ENCODE measurements around the gene PARK7. TPM values are rescaled to one million over a fixed set of nuclear protein-coding genes. Genes with fewer than 3 reads are reported as not detected.
A peak's percentile ranks its signal among the peaks of the same experiment; 100 is the strongest.

Gene PARK7
- polyA plus RNA-seq, 10 donors = 261 to 344 (median 315) TPM

DNA sequence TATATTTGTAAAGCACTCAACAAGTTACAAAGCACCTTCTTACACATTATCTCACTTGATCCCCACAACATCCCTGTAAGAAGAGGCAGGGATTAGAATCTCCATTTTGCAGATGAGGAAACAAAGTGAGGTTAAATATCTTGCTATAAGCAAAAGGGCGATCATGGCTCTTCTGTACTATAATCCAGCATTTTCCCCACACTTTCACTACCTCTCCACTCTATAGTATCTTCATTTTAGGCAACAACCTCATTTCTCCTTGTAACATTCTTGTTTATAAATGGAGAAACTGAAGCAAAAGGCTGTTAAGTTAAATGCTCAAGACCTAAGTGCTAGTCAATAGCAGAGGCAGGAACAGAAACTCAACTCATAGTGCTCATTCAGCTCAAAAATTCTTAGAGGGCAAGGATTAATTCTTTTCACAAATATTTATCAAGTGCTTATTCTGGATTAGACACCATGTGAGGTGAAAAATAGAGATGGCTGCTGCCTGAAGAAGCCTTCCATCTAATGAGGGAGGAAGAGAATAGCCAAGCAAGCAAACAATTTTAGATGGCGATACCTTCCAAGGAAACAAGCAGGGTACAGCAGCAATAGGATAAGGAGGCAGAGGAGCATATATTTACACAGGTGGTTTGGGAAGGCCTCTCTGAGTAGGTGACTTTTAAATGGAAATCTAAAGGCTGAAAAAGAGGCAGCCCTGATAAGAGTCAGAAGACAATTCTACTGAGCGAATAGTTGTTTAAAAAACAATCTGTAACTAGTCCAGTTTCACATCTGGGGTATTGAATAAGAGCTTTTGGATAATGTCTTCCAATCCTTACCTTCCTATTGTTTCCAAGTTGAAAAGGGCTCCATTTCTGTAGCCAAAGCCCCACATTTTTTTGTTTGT, 61.1 kb downstream of the PARK7 start:
- no peak for DNase-seq

- DNase-seq = no peak
Measured at GRCh38 chr1:8023287-8023994, 61.9 kb downstream of the PARK7 start.

DNA sequence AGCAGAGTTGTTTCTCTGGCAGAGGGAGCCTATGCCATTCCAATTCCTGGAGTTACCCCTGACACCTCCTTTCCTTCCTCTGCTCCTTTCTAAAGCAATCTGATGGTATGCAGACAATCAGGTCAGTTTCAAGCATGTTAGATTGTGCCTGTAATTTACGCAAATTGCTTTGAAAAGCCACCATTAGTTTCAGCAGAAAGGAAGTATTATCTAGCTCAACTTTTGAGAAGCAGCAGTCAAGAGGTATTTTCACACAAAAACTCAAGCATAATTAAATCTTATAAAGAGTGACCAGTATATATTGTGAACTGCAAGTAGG, 62.4 kb downstream of the PARK7 start:
- DNase-seq = no peak

DNA sequence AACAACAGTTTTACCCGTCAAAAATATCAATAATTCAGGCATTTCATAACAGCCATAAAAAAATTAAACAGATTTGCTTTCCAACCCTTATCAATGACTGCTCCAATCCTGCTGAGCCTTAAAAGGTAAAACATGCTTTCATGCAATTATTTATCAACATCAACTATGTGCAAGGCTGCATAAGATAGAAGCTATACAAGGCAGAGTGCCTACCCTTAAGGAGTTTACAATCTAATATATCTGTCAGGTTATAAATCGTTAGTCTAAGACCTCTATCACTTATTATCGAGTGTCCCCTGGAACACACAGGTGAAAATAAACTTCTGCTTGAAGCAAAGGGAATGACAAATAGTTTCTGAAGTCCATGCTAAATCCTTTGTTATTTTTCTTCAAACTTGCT, 62.8 kb downstream of the PARK7 start:
- DNase-seq = no peak

DNA sequence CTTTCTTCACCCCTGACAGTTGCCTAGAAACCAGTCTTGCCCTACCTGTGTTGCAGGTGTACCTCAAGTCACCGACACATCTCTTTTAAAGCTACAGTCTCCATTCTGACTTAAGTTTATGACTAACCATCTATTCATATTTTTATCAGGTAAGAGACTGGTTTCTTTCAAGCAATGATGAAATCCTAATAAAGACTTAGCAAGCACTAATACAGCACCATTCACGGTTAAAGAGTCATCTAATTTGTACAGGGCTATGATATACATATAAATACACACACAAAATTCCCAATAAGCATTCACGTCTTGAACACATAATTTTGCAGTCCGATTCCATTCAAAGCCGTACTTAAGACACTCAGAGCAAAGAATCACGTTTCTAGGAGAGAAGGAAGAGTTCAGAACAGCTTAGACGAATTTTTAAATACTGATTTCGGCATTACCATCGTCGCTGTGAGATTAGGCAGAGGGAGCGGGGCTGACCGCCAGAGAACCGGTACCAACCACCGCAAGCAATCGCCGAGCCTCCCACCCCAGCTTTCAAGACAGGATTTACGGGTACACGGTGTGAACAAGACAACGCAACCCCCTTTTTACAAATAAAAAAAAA, 63.7 kb downstream of the PARK7 start:
- peak in 1 of 3 donors; percentile 58 for DNase-seq

DNA sequence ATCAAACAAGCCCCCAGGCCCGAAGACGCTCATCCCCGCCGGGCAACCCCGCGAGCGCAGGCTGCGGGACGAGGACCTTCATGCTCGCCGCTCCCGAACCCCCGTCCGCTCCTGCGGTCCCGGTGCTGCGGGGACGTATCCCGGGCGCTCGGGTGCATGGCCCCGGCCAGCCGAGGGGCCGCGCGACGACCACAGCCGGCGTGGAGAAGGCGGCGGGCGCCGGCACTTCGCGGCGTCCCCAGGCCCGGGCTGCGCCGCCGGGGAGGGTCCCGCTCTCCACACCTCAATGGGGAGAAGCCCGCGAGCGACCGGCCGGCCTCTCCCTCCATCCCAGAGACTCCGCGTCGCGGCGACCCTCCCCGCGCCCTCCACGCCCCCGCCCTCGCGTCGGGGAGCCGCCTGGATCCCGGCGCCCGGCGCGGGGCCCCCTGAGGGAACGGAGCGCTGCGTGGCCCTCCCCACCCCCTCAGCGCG, 64.2 kb downstream of the PARK7 start:
- no peak for DNase-seq

- DNase-seq = peak; percentile 95 to 98 (median 95)
Measured at GRCh38 chr1:8026153-8026975, 64.9 kb downstream of the PARK7 start, which contains the start of gene ERRFI1. ERRFI1 (minus strand) TSS chr1:8026309; CDS start chr1:8015619, 10,690 bp downstream.

GRCh38 chr1:8026976-8027747, 65.7 kb downstream of the PARK7 start:
- no peak for DNase-seq

DNA sequence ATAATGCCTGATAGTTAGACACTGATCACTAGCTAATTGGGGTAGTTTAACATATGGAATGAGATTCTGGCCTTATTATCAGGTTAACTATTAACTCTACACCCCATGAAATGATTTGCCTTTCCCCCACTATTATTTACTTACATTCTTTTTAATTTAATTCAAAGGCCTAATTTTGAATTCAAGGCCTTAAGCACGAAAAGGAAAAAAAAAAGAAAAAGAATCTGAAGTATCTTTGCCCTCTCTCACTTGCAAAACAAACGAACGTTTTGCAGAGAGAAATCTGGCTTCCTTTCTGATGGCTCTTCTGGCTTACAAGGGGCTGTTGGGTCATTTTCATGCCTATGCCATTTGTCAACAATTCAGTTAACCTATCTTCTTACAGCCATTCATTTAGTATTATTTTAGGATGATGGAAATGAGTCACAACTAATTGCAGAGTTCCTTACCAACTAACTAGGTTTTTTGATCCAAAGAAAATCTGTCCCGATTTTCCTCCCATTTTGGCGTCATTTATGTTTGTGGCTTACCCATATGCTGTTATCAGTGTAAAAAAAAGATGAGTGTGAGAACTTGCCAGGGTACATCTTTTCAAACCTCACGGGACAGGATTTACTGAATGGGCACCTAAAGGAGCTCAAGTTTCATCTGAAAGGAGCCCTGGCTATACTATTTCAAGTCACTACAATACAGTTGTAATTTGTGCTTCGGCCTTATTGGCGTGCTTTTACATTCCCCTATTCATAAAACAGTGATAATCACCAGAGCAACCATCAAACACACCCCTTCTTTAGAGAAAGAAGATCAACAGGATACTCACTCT, 66.4 kb downstream of the PARK7 start:
- peak in 2 of 3 donors; percentile 54 to 78 for DNase-seq

DNA sequence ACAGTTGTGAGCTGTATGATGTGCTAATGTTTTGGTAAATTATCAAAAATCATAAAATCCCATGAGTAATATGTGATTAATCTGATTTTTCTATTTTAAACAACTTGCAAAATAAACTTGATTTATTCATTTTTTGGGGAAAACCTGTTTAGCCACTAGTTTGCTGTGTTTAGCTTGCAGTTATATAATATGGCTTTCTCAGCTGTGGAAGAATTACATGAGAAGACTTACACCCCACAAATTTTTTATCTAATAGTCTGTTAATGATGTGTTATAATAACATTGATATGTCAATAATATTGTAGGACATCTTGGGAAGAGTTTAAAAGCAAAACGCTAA, 67.0 kb downstream of the PARK7 start:
- DNase-seq = no peak

DNA sequence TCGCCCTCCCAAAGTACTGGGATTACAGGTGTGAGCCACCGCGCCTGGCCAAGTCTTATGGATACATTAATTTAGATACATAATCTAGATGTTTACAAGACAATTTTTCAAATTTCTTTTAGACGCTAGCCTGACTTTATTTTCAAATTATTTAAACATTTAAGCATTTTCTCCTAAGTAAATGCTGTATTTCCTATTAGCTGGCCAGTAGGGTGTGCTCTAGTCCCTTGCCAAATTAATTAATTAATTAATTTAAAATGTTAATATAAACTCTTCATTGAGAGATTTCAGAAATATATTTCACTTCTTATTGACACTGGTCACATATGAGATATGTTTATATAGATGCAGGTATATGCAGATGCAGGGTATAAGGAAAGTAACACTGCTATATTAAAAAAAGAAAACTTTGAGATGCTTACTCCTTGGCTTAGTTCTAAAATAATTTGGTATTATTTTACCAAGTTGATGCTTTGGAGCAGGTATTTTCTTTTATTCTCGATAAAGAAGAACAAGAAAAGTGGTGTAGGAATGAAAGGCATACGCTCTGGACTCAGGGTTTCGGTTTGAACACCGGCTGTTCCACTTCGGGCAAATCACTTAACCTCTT, 69.8 kb downstream of the PARK7 start:
- peak in 1 of 3 donors; percentile 35 for DNase-seq

- DNase-seq = no peak
Measured at GRCh38 chr1:8032366-8032910, 70.9 kb downstream of the PARK7 start.

DNA sequence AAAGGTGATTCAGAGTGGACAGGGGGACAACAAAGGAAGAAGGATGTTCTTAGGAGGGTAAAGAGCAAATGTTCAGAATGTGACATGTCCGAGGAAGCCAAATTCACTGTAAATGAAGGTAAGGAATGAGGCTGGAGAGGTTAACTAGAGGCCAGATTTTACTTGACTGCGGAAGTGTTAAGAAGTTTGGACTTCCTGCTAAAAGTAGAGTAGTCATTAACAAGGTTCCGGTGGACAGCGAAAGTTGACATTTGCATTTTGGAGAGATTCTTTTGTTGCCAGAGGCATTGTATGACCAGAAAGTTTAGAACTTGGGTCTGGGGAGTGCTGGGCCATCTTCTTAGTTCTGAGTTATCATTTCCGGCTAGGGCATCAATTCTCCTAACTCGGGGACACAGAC, 71.8 kb downstream of the PARK7 start:
- no peak for DNase-seq

Other genes starting within 250 kb of the PARK7 start
- 10 to 100 TPM; 68.5 to 84.2 (median 79.0) TPM for gene VAMP3, start 190.4 kb upstream of the PARK7 start, polyA plus RNA-seq (ENCODE audit: insufficient read length in 10 of 10)
- gene PER3, start 177.4 kb upstream of the PARK7 start, polyA plus RNA-seq (ENCODE audit: insufficient read length in 10 of 10) = 10 to 100 TPM in 1 of 10 donors, 1 to 10 TPM in 9; 3.6 to 11.0 (median 6.6) TPM
- not detected for gene UTS2, start 108.6 kb upstream of the PARK7 start, polyA plus RNA-seq (ENCODE audit: insufficient read length in 10 of 10)
- under 1 TPM; 0.05 to 0.30 (median 0.13) TPM for gene TNFRSF9, start 20.9 kb upstream of the PARK7 start, polyA plus RNA-seq (ENCODE audit: insufficient read length in 10 of 10)
- gene ERRFI1, start 64.6 kb downstream of the PARK7 start, polyA plus RNA-seq (ENCODE audit: insufficient read length in 10 of 10) = 1 to 10 TPM; 5.1 to 8.6 (median 7.7) TPM

Data from muscle of back (tissue), 11 donors.